Left lung (tissue), 10 donors: ENCODE data around the gene VKORC1L1. TPM values are rescaled to one million over a fixed set of nuclear protein-coding genes. Genes with fewer than 3 reads are reported as not detected.
A peak's percentile ranks its signal among the peaks of the same experiment; 100 is the strongest.

Experiments
- ATAC-seq: fragments of 200-7000 bp; cut with Tn5 transposase; one replicate; pipeline ENCODE4 v1.9.1; 2020; ENCODE audit warnings: moderate library complexity
- DNase-seq, 4 donors: peaks; one replicate each; pipeline ENCODE4 v3.0.0-alpha.2; 2013 to 2020
- H3K27ac ChIP-seq, 2 donors: fragments of 200-600 bp; sonication (generic) in 1 of 2; one replicate each; pipeline versions ENCODE4 v1.5.0 to v1.8.0; 2020 to 2021
- H3K27me3 ChIP-seq, 2 donors: fragments of 200-600 bp; sonication (generic) in 1 of 2; one replicate each; pipeline versions ENCODE4 v1.5.0 to v1.8.0; 2020 to 2021
- H3K36me3 ChIP-seq, 2 donors: fragments of 200-600 bp; sonication (generic) in 1 of 2; one replicate each; pipeline versions ENCODE4 v1.5.0 to v1.8.0; 2020 to 2021
- H3K4me1 ChIP-seq, 2 donors: fragments of 200-600 bp; one replicate each; pipeline ENCODE4 v1.8.0; 2021
- H3K4me3 ChIP-seq, 2 donors: fragments of 200-600 bp; sonication (generic) in 1 of 2; one replicate each; pipeline versions ENCODE4 v1.5.0 to v1.8.0; 2020 to 2021; ENCODE audit warnings: mild to moderate bottlenecking in 1 of 2
- H3K9me3 ChIP-seq, 2 donors: fragments of 200-600 bp; sonication (generic) in 1 of 2; one replicate each; pipeline versions ENCODE4 v1.5.0 to v1.8.0; 2020 to 2021
- CTCF ChIP-seq, 2 donors: fragments of 200-600 bp; sonication (generic) in 1 of 2; IDR thresholded peaks; one replicate each; pipeline versions ENCODE4 v1.5.0 to v1.8.0; 2021; ENCODE audit warnings: antibody characterized with exemption in 2 of 2
- intact Hi-C, 2 donors: fragments of 100-400 bp; cut with DNase I; formaldehyde crosslinking; loops; one replicate each; pipeline versions ENCODE4 v1.11.2 to v1.14.2; 2022
- polyA plus RNA-seq, 6 donors: library from polyadenylated mRNA; unstranded; fragments of 120-200 nt; gene quantifications; one replicate each; pipeline ENCODE4 v1.2.1, GENCODE V29; 2013; ENCODE audit not compliant: insufficient read length in 6 of 6
- total RNA-seq, 2 donors: library from RNA; stranded (reverse); fragmentation: NEBNext Ultra II Directional; extraction: Animal tissue kit (Norgen Biotek cat#: 25700); gene quantifications; one replicate each; pipeline ENCODE4 v1.2.1, GENCODE V29; 2021
- donor health status: DM: no; HTN: yes; CAD: no.
- donor health status: DM: no; HTN: no; CAD: no.

VKORC1L1 gene
- total and polyA plus RNA-seq, 8 donors = 32.4 to 49.6 (median 37.7) TPM

GRCh38 chr7:65951837-65952578, 79.1 kb downstream of the VKORC1L1 start:
- Histone ChIP-seq H3K9me3 (no peaks in the 10 kb centered on the region), H3K4me1 (peaks cover 0 to 7% of the 10 kb centered on the region in 2 donors), H3K36me3 (peaks cover 0 to 27% of the 10 kb centered on the region in 2 donors), H3K4me3 (no peak overlapping the region), H3K27ac (peak overlapping the region; percentile 28 to 29), H3K27me3 (no peaks in the 10 kb centered on the region)
- ATAC-seq (peak; percentile 86), DNase-seq (peak in 1 of 4 donors; percentile 26)
- intact Hi-C loops = no loop called here
- no peak for TF ChIP-seq CTCF (IDR thresholded peaks at IDR 0.05)

GRCh38 chr7:65953001-65953720, 80.3 kb downstream of the VKORC1L1 start:
- ATAC-seq = no peak
- intact Hi-C loops = no loop called here
- Histone ChIP-seq H3K4me1 (no peaks in the 10 kb centered on the region), H3K27ac (no peak overlapping the region), H3K27me3 (no peaks in the 10 kb centered on the region), H3K36me3 (peaks cover 0 to 36% of the 10 kb centered on the region in 2 donors), H3K4me3 (no peak overlapping the region), H3K9me3 (no peaks in the 10 kb centered on the region)
- no peak for DNase-seq
- no peak for TF ChIP-seq CTCF (IDR thresholded peaks at IDR 0.05)

- Histone ChIP-seq H3K27me3 (no peaks in the 10 kb centered on the region), H3K27ac (no peak overlapping the region), H3K4me1 (no peaks in the 10 kb centered on the region), H3K4me3 (no peak overlapping the region), H3K36me3 (peaks cover 0 to 44% of the 10 kb centered on the region in 2 donors), H3K9me3 (no peaks in the 10 kb centered on the region)
- ATAC-seq = no peak
- intact Hi-C loops = no loop called here
- TF ChIP-seq CTCF (IDR thresholded peaks at IDR 0.05) = no peak
- DNase-seq = no peak
Measured at GRCh38 chr7:65953890-65954450, 81.1 kb downstream of the VKORC1L1 start.

GRCh38 chr7:65955718-65956117, 82.8 kb downstream of the VKORC1L1 start:
- intact Hi-C loops = no loop called here
- no peaks in the 10 kb centered on the region for H3K27me3 ChIP-seq
- TF ChIP-seq CTCF (IDR thresholded peaks at IDR 0.05) = no peak
- no peaks in the 10 kb centered on the region for H3K9me3 ChIP-seq
- DNase-seq (no peak), ATAC-seq (no peak)
- no peak overlapping the region for H3K4me3 ChIP-seq
- H3K27ac ChIP-seq = no peak overlapping the region
- no peaks in the 10 kb centered on the region for H3K4me1 ChIP-seq
- peaks cover 0 to 61% of the 10 kb centered on the region in 2 donors for H3K36me3 ChIP-seq
